AG04449 (cell line): ENCODE data around the gene SELPLG.

Experiments
- CTCF ChIA-PET: fragments of 350-600 bp; formaldehyde crosslinking; extraction: SDS; loops from one replicate; lab custom pipeline; 2021; ENCODE audit warnings: antibody characterized with exemption; lab: Yijun Ruan, JAX
- POLR2A ChIA-PET: fragments of 400-600, 350-600 bp; formaldehyde crosslinking; extraction: SDS; loops from one replicate; lab custom pipeline; 2020; ENCODE audit warnings: antibody characterized with exemption, inconsistent platforms; lab: Yijun Ruan, JAX
- DNase-seq: peaks from one replicate; pipeline ENCODE4 v3.0.0-alpha.2; 2010; ENCODE audit warnings: low read depth, low spot score
- H3K4me3 ChIP-seq: 2 replicates; pipeline ENCODE4 v1.5.1; 2011; ENCODE audit warnings: low read depth, mild to moderate bottlenecking, control low read depth, low read length
- TF ChIP-seq, protein P1 (sequence below): IDR thresholded peaks from one replicate; pipeline ENCODE4 v1.5.1; 2011; ENCODE audit warnings: mild to moderate bottlenecking, moderate library complexity, low read length, control low read depth, inconsistent platforms; ENCODE audit not compliant: insufficient read depth; ENCODE audit errors: missing control alignments

SELPLG gene

GRCh38 chr12:108610856-108611605 is 22.7 kb downstream of the SELPLG start:
- ChIA-PET CTCF (interaction anchor here (0.7 to 17.4 kb wide), 5 partner anchors 9 to 473 kb away, joined by 3 to 1115 read pairs (median 6); partner anchors contain the start of genes ISCU, SART3 and TMEM119), POLR2A (no interaction called here)
- no peak for DNase-seq
- TF ChIP-seq, protein P1, sequence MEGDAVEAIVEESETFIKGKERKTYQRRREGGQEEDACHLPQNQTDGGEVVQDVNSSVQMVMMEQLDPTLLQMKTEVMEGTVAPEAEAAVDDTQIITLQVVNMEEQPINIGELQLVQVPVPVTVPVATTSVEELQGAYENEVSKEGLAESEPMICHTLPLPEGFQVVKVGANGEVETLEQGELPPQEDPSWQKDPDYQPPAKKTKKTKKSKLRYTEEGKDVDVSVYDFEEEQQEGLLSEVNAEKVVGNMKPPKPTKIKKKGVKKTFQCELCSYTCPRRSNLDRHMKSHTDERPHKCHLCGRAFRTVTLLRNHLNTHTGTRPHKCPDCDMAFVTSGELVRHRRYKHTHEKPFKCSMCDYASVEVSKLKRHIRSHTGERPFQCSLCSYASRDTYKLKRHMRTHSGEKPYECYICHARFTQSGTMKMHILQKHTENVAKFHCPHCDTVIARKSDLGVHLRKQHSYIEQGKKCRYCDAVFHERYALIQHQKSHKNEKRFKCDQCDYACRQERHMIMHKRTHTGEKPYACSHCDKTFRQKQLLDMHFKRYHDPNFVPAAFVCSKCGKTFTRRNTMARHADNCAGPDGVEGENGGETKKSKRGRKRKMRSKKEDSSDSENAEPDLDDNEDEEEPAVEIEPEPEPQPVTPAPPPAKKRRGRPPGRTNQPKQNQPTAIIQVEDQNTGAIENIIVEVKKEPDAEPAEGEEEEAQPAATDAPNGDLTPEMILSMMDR, result no peak
- no peak overlapping the region for H3K4me3 ChIP-seq

GRCh38 chr12:108610336-108610815 is 23.3 kb downstream of the SELPLG start:
- ChIA-PET POLR2A (no interaction called here), CTCF (interaction anchor here (0.7 to 17.4 kb wide), 5 partner anchors 9 to 473 kb away, joined by 3 to 1115 read pairs (median 6); partner anchors contain the start of genes ISCU, SART3 and TMEM119)
- TF ChIP-seq, protein P1, result no peak
- no peak overlapping the region for H3K4me3 ChIP-seq
- no peak for DNase-seq

- TF ChIP-seq, protein P1, result no peak
- peak; percentile 23 for DNase-seq
- POLR2A ChIA-PET, result interaction anchor here (0.6 kb wide), 2 partner anchors 30 to 240 kb away, joined by 3 read pairs; no protein-coding TSS in a partner anchor
- CTCF ChIA-PET, result interaction anchor here (0.7 to 17.4 kb wide), 4 partner anchors 10 to 474 kb away, joined by 3 to 1115 read pairs (median 56); partner anchors contain the start of genes ISCU and SART3
- H3K4me3 ChIP-seq, result no peak overlapping the region
These were observed 24.0 kb downstream of the SELPLG start for GRCh38 chr12:108609537-108610335.

DNA sequence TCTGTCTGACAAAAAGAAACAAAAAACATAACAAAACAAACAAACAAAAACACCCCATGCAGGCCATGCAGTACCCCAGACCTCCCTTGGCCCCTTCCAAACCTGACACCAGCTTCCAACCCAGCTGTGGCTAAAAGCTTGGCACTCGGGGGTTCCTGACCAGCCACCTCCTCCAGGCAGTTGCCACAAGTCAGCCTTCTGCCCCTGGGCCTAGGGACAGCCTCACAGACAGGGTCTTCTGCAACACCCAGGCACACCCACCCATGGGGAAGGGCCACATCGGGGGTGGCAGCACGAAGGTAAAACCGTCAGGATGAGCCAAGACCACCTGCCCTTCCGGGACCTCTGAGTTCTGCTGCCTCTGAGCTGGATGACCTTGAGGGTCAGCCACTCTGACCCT is 25.1 kb downstream of the SELPLG start:
- DNase-seq, result no peak
- POLR2A ChIA-PET, result no interaction called here
- CTCF ChIA-PET, result interaction anchor here (1.3 to 17.4 kb wide), 3 partner anchors 10 to 42 kb away, joined by 3 to 1115 read pairs (median 106); partner anchors contain the start of genes ISCU and SART3
- no peak overlapping the region for H3K4me3 ChIP-seq
- TF ChIP-seq, protein P1, result no peak

DNA sequence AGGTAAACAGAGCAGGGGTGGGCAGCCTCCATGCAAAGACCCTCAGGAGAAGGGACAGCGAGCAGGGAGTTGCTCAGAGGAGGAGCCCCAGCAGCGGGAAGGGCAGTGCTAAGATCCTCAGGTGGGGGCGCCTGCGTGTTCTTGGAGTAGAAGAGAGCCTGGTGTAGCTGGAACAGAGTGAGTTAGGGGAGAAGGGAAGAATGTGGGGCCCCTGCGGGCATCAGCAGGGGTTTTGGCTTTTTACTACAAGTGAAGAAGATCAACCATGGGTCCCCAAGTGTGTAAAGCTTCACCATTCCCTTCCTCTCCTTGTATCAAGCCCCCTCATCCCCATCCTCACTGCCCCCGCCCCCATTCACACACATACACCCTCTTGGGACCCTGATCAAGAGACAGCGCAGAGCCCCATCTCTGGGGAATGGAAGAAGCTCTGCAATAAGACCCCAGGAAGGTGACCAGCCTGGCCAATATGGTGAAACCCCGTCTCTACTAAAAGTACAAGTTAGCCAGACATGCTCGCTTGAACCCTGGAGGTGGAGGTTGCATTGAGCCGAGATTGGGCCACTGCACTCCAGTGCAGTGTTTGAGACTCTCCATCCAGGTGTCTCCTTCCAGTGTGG is 25.6 kb downstream of the SELPLG start:
- no peak overlapping the region for H3K4me3 ChIP-seq
- DNase-seq, result no peak
- TF ChIP-seq, protein P1, result no peak
- CTCF ChIA-PET, result interaction anchor here (0.8 to 17.4 kb wide), 4 partner anchors 9 to 343 kb away, joined by 3 to 1115 read pairs (median 54); partner anchors contain the start of genes ISCU and SART3
- POLR2A ChIA-PET, result no interaction called here
